Measurements from ENCODE around the gene NOS2.

- TF ChIP-seq POLR2A (IDR thresholded peaks at IDR 0.05) (no peak), CTCF (IDR thresholded peaks at IDR 0.05) (no peak)
Measured at GRCh38 chr17:27817731-27818130, 17.4 kb upstream of the NOS2 start.

Measured in lower leg skin (tissue), 3 donors.